ENCODE results near the gene IGFALS.

IGFALS gene

DNA sequence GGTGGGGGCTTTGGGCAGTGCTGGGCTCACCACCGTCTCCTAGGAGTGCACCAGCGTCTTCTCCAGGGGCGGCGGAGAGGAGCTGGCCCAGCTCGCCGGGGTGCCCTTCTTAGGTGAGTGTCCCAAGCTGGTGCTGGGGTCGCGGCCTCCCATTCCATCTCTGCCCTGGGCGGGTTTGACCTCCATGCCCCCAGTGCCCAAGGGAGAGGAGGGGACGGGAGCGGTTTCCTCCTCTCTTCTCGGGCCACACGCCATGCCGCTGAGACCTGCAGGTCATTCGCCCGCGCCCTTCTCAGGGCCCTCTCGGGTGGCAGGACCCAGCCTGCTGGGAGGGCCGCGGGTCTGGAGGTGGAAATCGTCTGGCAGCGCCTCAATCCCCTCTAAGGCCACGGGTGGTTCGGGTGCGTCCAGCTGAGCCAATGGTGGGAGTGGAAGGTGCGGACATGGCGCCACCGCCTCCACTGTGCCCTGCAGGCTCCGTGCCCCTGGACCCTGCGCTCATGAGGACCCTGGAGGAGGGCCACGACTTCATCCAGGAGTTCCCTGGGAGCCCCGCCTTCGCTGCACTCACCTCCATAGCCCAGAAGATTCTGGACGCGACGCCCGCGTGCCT, 5.3 kb downstream of the IGFALS start:
- H3K9ac ChIP-seq (ENCODE audit: low read depth, low read length) = no peak overlapping the region
- H3K27me3 ChIP-seq (ENCODE audit: insufficient read depth, low read length, poor library complexity) = no peaks in the 10 kb centered on the region
- peaks cover 49% of the 10 kb centered on the region for H3K79me2 ChIP-seq (ENCODE audit: insufficient read depth, low read length)
- TF ChIP-seq, protein P1, sequence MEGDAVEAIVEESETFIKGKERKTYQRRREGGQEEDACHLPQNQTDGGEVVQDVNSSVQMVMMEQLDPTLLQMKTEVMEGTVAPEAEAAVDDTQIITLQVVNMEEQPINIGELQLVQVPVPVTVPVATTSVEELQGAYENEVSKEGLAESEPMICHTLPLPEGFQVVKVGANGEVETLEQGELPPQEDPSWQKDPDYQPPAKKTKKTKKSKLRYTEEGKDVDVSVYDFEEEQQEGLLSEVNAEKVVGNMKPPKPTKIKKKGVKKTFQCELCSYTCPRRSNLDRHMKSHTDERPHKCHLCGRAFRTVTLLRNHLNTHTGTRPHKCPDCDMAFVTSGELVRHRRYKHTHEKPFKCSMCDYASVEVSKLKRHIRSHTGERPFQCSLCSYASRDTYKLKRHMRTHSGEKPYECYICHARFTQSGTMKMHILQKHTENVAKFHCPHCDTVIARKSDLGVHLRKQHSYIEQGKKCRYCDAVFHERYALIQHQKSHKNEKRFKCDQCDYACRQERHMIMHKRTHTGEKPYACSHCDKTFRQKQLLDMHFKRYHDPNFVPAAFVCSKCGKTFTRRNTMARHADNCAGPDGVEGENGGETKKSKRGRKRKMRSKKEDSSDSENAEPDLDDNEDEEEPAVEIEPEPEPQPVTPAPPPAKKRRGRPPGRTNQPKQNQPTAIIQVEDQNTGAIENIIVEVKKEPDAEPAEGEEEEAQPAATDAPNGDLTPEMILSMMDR (IDR thresholded peaks at IDR 0.05; ENCODE audit: borderline replicate concordance, extremely low read depth, low read length, poor library complexity, severe bottlenecking) = no peak
- no peak for TF ChIP-seq EZH2 (IDR thresholded peaks at IDR 0.05; ENCODE audit: borderline replicate concordance, low read depth, low read length, severe bottlenecking)
- peaks cover 25% of the 10 kb centered on the region for H3K4me1 ChIP-seq (ENCODE audit: insufficient read depth, low read length)
- H2AFZ ChIP-seq (ENCODE audit: low read depth, low read length) = no peak overlapping the region
- peaks cover 79% of the 10 kb centered on the region for H4K20me1 ChIP-seq (ENCODE audit: insufficient read depth, low read length)
- ATAC-seq (ENCODE audit: insufficient read depth, low read depth) = no peak
- H3K4me2 ChIP-seq (ENCODE audit: insufficient read depth, low read length) = no peak overlapping the region
- H3K36me3 ChIP-seq (ENCODE audit: insufficient read depth, low read length) = peaks cover 65% of the 10 kb centered on the region
- no peak for DNase-seq
- no peak overlapping the region for H3K4me3 ChIP-seq (ENCODE audit: low read depth in 1 of 2, low read length in 2 of 2)
- no peaks in the 10 kb centered on the region for H3K9me3 ChIP-seq (ENCODE audit: insufficient read depth, low read length, severe bottlenecking)
- no peak overlapping the region for H3K27ac ChIP-seq (ENCODE audit: low read length)

DNA sequence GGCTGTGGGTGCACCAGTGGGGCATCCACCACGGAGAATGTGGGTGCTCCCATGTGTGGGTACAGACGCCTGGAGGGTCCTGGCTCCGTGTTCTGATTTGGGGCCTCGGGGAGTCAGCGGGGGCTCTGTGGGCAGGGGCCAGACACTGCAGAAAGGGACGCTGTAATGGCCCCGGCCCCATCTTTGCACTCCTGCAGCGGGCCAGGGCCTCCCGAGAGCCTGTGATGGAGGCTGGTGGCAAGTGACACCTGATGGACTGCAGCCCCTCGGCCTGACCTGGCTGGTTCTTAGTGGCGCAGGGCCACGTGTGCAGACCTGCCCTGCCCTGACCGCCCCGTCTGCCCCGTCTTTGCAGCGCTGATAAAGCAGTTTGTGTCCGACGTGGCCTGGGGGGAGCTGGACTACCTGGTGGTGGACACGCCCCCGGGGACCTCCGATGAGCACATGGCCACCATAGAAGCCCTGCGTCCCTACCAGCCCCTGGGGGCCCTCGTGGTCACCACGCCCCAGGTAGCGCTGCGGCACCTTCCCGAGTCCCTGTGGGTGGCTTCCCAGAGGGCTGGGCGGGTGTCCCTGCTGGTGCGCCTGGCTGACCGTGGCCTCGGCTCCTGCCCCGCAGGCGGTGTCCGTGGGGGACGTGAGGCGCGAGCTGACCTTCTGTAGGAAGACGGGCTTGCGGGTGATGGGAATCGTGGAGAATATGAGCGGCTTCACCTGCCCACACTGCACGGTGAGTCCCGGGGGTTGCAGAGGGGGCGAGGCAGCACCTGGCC, 6.0 kb downstream of the IGFALS start:
- Histone ChIP-seq H3K27ac (ENCODE audit: low read length) (no peak overlapping the region), H3K27me3 (ENCODE audit: insufficient read depth, low read length, poor library complexity) (no peaks in the 10 kb centered on the region), H3K79me2 (ENCODE audit: insufficient read depth, low read length) (peaks cover 53% of the 10 kb centered on the region), H3K4me3 (ENCODE audit: low read depth in 1 of 2, low read length in 2 of 2) (no peak overlapping the region), H3K4me2 (ENCODE audit: insufficient read depth, low read length) (no peak overlapping the region), H3K4me1 (ENCODE audit: insufficient read depth, low read length) (peaks cover 25% of the 10 kb centered on the region), H2AFZ (ENCODE audit: low read depth, low read length) (no peak overlapping the region), H3K9me3 (ENCODE audit: insufficient read depth, low read length, severe bottlenecking) (no peaks in the 10 kb centered on the region), H3K9ac (ENCODE audit: low read depth, low read length) (no peak overlapping the region), H4K20me1 (ENCODE audit: insufficient read depth, low read length) (peaks cover 81% of the 10 kb centered on the region), H3K36me3 (ENCODE audit: insufficient read depth, low read length) (peaks cover 69% of the 10 kb centered on the region)
- DNase-seq = no peak
- no peak for TF ChIP-seq EZH2 (IDR thresholded peaks at IDR 0.05; ENCODE audit: borderline replicate concordance, low read depth, low read length, severe bottlenecking)
- TF ChIP-seq, protein P1 (IDR thresholded peaks at IDR 0.05; ENCODE audit: borderline replicate concordance, extremely low read depth, low read length, poor library complexity, severe bottlenecking) = no peak
- no peak for ATAC-seq (ENCODE audit: insufficient read depth, low read depth)

DNA sequence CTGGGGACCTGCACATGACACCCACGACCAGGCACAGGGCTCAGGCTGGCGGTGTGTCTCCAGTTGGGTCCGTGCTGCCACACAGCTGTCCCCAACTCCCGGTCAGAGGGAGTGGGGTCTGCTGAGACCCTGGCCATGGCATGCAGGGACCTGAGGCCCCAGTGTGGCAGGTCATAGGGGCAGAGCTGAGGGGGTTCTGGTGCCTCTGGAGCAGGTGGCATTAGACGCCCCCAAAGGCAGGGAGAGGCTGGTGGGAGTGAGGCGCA, 6.5 kb downstream of the IGFALS start:
- Histone ChIP-seq H3K9ac (ENCODE audit: low read depth, low read length) (no peak overlapping the region), H4K20me1 (ENCODE audit: insufficient read depth, low read length) (peaks cover 81% of the 10 kb centered on the region), H3K27ac (ENCODE audit: low read length) (no peak overlapping the region), H3K36me3 (ENCODE audit: insufficient read depth, low read length) (peaks cover 69% of the 10 kb centered on the region), H2AFZ (ENCODE audit: low read depth, low read length) (no peak overlapping the region), H3K9me3 (ENCODE audit: insufficient read depth, low read length, severe bottlenecking) (no peaks in the 10 kb centered on the region), H3K4me1 (ENCODE audit: insufficient read depth, low read length) (peaks cover 25% of the 10 kb centered on the region), H3K4me3 (ENCODE audit: low read depth in 1 of 2, low read length in 2 of 2) (no peak overlapping the region), H3K27me3 (ENCODE audit: insufficient read depth, low read length, poor library complexity) (no peaks in the 10 kb centered on the region), H3K4me2 (ENCODE audit: insufficient read depth, low read length) (no peak overlapping the region), H3K79me2 (ENCODE audit: insufficient read depth, low read length) (peaks cover 57% of the 10 kb centered on the region)
- TF ChIP-seq EZH2 (IDR thresholded peaks at IDR 0.05; ENCODE audit: borderline replicate concordance, low read depth, low read length, severe bottlenecking) = no peak
- TF ChIP-seq, protein P1 (IDR thresholded peaks at IDR 0.05; ENCODE audit: borderline replicate concordance, extremely low read depth, low read length, poor library complexity, severe bottlenecking) = no peak
- ATAC-seq (ENCODE audit: insufficient read depth, low read depth) (no peak), DNase-seq (no peak)
